ENCODE results near the gene SNRNP25.

DNA sequence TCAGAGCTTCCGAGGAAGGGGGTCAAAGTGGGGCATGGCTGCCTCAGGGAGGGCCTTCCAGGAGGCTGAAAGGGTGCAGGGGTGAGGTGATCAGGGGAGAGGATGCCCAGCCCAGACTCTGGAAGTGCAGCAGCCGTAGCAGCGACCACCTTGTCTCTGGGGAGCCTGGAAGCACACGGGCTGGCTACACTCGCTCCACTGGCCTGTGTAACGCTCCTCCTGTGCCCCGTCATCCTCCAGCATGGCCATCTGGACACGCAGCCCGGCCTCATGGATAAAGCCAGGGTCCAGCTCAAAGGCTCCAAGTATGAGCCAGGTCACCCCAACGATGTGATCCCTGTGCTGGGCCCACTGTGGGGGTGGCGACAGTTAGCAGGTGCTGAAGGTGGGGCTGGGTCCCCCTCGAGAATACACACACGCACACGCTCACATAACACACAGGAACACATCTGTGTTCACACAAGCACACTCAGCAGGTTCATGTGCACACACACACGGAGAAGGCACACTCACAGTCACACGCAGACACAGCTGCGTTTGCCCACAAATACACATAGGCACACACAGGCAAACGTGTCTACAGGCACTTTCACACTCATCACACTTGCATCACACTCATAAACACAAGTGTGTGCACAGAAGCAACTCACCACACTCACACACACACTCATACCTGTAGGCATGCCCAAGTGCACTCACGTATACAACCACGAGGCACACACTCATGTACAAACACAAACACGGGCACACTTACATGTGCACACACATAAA is 19.6 kb upstream of the SNRNP25 start:
- TF ChIP-seq, protein P1, sequence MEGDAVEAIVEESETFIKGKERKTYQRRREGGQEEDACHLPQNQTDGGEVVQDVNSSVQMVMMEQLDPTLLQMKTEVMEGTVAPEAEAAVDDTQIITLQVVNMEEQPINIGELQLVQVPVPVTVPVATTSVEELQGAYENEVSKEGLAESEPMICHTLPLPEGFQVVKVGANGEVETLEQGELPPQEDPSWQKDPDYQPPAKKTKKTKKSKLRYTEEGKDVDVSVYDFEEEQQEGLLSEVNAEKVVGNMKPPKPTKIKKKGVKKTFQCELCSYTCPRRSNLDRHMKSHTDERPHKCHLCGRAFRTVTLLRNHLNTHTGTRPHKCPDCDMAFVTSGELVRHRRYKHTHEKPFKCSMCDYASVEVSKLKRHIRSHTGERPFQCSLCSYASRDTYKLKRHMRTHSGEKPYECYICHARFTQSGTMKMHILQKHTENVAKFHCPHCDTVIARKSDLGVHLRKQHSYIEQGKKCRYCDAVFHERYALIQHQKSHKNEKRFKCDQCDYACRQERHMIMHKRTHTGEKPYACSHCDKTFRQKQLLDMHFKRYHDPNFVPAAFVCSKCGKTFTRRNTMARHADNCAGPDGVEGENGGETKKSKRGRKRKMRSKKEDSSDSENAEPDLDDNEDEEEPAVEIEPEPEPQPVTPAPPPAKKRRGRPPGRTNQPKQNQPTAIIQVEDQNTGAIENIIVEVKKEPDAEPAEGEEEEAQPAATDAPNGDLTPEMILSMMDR (IDR thresholded peaks at IDR 0.05; ENCODE audit: low read length) = no peak
- no peak for TF ChIP-seq EZH2phosphoT487 (IDR thresholded peaks at IDR 0.05; ENCODE audit: low read length)
- no peak for TF ChIP-seq EZH2 (optimal IDR thresholded peaks at IDR 0.05; ENCODE audit: low read depth, low read length)
